Neutrophil (primary cell): ENCODE data around the gene LRCH1.

ENCODE experiments used
- H3K27ac ChIP-seq: fragments of 200-600 bp; sonication (generic); 2 replicates; pipeline ENCODE4 v1.5.1; 2016; ENCODE audit warnings: mild to moderate bottlenecking, moderate library complexity
- H3K27me3 ChIP-seq: fragments of 200-600 bp; sonication (generic); 2 replicates; pipeline ENCODE4 v1.6.0; 2016; ENCODE audit warnings: mild to moderate bottlenecking
- H3K36me3 ChIP-seq: fragments of 200-600 bp; sonication (generic); 2 replicates; pipeline ENCODE4 v1.5.1; 2017
- H3K4me1 ChIP-seq, 2 experiments: fragments of 200-600 bp in 1 of 2; sonication (generic) in 1 of 2; 1 replicate in 1 of 2; 2 replicates in 1 of 2; pipeline versions ENCODE4 v1.5.1 to v1.6.1; 2013 to 2016; ENCODE audit warnings: low read depth in 1 of 2, low read length in 1 of 2, mild to moderate bottlenecking in 1 of 2, moderate library complexity in 1 of 2; ENCODE audit not compliant: control insufficient read depth in 1 of 2, insufficient read depth in 1 of 2
- H3K4me3 ChIP-seq, 2 experiments: fragments of 200-600 bp in 1 of 2; sonication (generic) in 1 of 2; 1 replicate in 1 of 2; 2 replicates in 1 of 2; pipeline ENCODE4 v1.5.1; 2013 to 2016; ENCODE audit warnings: low read depth in 1 of 2, low read length in 1 of 2, mild to moderate bottlenecking in 1 of 2, moderate library complexity in 1 of 2
- H3K9me3 ChIP-seq: fragments of 200-600 bp; sonication (generic); 2 replicates; pipeline ENCODE4 v1.5.1; 2016
- CTCF ChIP-seq: fragments of 200-600 bp; sonication (generic); IDR thresholded peaks from 2 replicates; pipeline ENCODE4 v1.5.1; 2016; ENCODE audit warnings: antibody characterized with exemption

LRCH1 gene

GRCh38 chr13:46655377-46656180 lies 102.6 kb downstream of the LRCH1 start:
- Histone ChIP-seq H3K36me3 (peaks cover 4% of the 10 kb centered on the region), H3K4me3 (no peak overlapping the region), H3K27ac (no peak overlapping the region), H3K9me3 (no peaks in the 10 kb centered on the region), H3K4me1 (peaks cover 4 to 6% of the 10 kb centered on the region in 2 experiments), H3K27me3 (no peaks in the 10 kb centered on the region)
- TF ChIP-seq CTCF, result no peak

GRCh38 chr13:46656786-46657185 lies 103.8 kb downstream of the LRCH1 start:
- Histone ChIP-seq H3K4me3 (no peak overlapping the region), H3K27me3 (no peaks in the 10 kb centered on the region), H3K27ac (no peak overlapping the region), H3K9me3 (no peaks in the 10 kb centered on the region), H3K4me1 (peaks cover 5 to 6% of the 10 kb centered on the region in 2 experiments), H3K36me3 (peaks cover 4% of the 10 kb centered on the region)
- no peak for TF ChIP-seq CTCF

GRCh38 chr13:46659413-46660065 lies 106.6 kb downstream of the LRCH1 start:
- H3K36me3 ChIP-seq, result no peaks in the 10 kb centered on the region
- H3K4me3 ChIP-seq, result no peak overlapping the region
- H3K4me1 ChIP-seq, result peaks cover 5 to 6% of the 10 kb centered on the region in 2 experiments
- no peaks in the 10 kb centered on the region for H3K9me3 ChIP-seq
- no peaks in the 10 kb centered on the region for H3K27me3 ChIP-seq
- H3K27ac ChIP-seq, result no peak overlapping the region
- no peak for TF ChIP-seq CTCF

- no peaks in the 10 kb centered on the region for H3K36me3 ChIP-seq
- H3K4me1 ChIP-seq, result peaks cover 5 to 7% of the 10 kb centered on the region in 2 experiments
- no peaks in the 10 kb centered on the region for H3K9me3 ChIP-seq
- H3K4me3 ChIP-seq, result no peak overlapping the region
- H3K27ac ChIP-seq, result no peak overlapping the region
- TF ChIP-seq CTCF, result no peak
- H3K27me3 ChIP-seq, result no peaks in the 10 kb centered on the region
Measured at GRCh38 chr13:46660416-46660815, 107.4 kb downstream of the LRCH1 start.

- Histone ChIP-seq H3K9me3 (no peaks in the 10 kb centered on the region), H3K4me1 (peaks cover 7 to 9% of the 10 kb centered on the region in 2 experiments), H3K27ac (no peak overlapping the region), H3K27me3 (no peaks in the 10 kb centered on the region), H3K4me3 (no peak overlapping the region), H3K36me3 (no peaks in the 10 kb centered on the region)
- TF ChIP-seq CTCF, result no peak
Measured at GRCh38 chr13:46660857-46661256, 107.9 kb downstream of the LRCH1 start.
